ENCODE measurements around the gene RIPOR3.

Gene RIPOR3

GRCh38 chr20:50694379-50695134 is 3.2 kb upstream of the RIPOR3 start:
- Histone ChIP-seq H3K27me3 (peaks cover 48% of the 10 kb centered on the region), H3K27ac (no peak overlapping the region), H3K9me3 (no peaks in the 10 kb centered on the region), H3K4me3 (ENCODE audit: low read depth in 1 of 2, low read length in 1 of 2) (no peak overlapping the region), H3K4me1 (ENCODE audit: control insufficient read depth in 1 of 2, insufficient read depth in 1 of 2, low read depth in 1 of 2, low read length in 1 of 2) (peaks cover 29 to 33% of the 10 kb centered on the region in 2 experiments), H3K36me3 (no peaks in the 10 kb centered on the region)
- no peak for TF ChIP-seq CTCF (IDR thresholded peaks at IDR 0.05)

GRCh38 chr20:50693001-50693400 is 1.7 kb upstream of the RIPOR3 start:
- Histone ChIP-seq H3K27ac (no peak overlapping the region), H3K4me3 (ENCODE audit: low read depth in 1 of 2, low read length in 1 of 2) (no peak overlapping the region), H3K4me1 (ENCODE audit: control insufficient read depth in 1 of 2, insufficient read depth in 1 of 2, low read depth in 1 of 2, low read length in 1 of 2) (peaks cover 45 to 47% of the 10 kb centered on the region in 2 experiments), H3K9me3 (no peaks in the 10 kb centered on the region), H3K27me3 (peaks cover 53% of the 10 kb centered on the region), H3K36me3 (no peaks in the 10 kb centered on the region)
- TF ChIP-seq CTCF (IDR thresholded peaks at IDR 0.05), result no peak

- H3K27me3 ChIP-seq, result peaks cover 53% of the 10 kb centered on the region
- H3K4me3 ChIP-seq (ENCODE audit: low read depth in 1 of 2, low read length in 1 of 2), result no peak overlapping the region
- peaks cover 49 to 52% of the 10 kb centered on the region in 2 experiments for H3K4me1 ChIP-seq (ENCODE audit: control insufficient read depth in 1 of 2, insufficient read depth in 1 of 2, low read depth in 1 of 2, low read length in 1 of 2)
- no peaks in the 10 kb centered on the region for H3K36me3 ChIP-seq
- no peaks in the 10 kb centered on the region for H3K9me3 ChIP-seq
- H3K27ac ChIP-seq, result no peak overlapping the region
- TF ChIP-seq CTCF (IDR thresholded peaks at IDR 0.05), result no peak
Measured at GRCh38 chr20:50692552-50692933, 1.2 kb upstream of the RIPOR3 start.

- no peaks in the 10 kb centered on the region for H3K9me3 ChIP-seq
- no peak overlapping the region for H3K27ac ChIP-seq
- H3K27me3 ChIP-seq, result peaks cover 53% of the 10 kb centered on the region
- peaks cover 56 to 59% of the 10 kb centered on the region in 2 experiments for H3K4me1 ChIP-seq (ENCODE audit: control insufficient read depth in 1 of 2, insufficient read depth in 1 of 2, low read depth in 1 of 2, low read length in 1 of 2)
- peak overlapping the region in 1 of 2 experiments; percentile 47 for H3K4me3 ChIP-seq (ENCODE audit: low read depth in 1 of 2, low read length in 1 of 2)
- H3K36me3 ChIP-seq, result no peaks in the 10 kb centered on the region
- no peak for TF ChIP-seq CTCF (IDR thresholded peaks at IDR 0.05)
Measured at GRCh38 chr20:50691573-50692551, 520 bp upstream of the RIPOR3 start.

GRCh38 chr20:50689864-50690649 is 1.3 kb downstream of the RIPOR3 start:
- peaks cover 54 to 58% of the 10 kb centered on the region in 2 experiments for H3K4me1 ChIP-seq (ENCODE audit: control insufficient read depth in 1 of 2, insufficient read depth in 1 of 2, low read depth in 1 of 2, low read length in 1 of 2)
- no peak overlapping the region for H3K27ac ChIP-seq
- no peaks in the 10 kb centered on the region for H3K9me3 ChIP-seq
- no peak for TF ChIP-seq CTCF (IDR thresholded peaks at IDR 0.05)
- H3K4me3 ChIP-seq (ENCODE audit: low read depth in 1 of 2, low read length in 1 of 2), result no peak overlapping the region
- H3K36me3 ChIP-seq, result no peaks in the 10 kb centered on the region
- peaks cover 53% of the 10 kb centered on the region for H3K27me3 ChIP-seq
